ENCODE results near the gene FAM117A. TPM values are rescaled to one million over a fixed set of nuclear protein-coding genes. Genes with fewer than 3 reads are reported as not detected.

FAM117A gene, protein sequence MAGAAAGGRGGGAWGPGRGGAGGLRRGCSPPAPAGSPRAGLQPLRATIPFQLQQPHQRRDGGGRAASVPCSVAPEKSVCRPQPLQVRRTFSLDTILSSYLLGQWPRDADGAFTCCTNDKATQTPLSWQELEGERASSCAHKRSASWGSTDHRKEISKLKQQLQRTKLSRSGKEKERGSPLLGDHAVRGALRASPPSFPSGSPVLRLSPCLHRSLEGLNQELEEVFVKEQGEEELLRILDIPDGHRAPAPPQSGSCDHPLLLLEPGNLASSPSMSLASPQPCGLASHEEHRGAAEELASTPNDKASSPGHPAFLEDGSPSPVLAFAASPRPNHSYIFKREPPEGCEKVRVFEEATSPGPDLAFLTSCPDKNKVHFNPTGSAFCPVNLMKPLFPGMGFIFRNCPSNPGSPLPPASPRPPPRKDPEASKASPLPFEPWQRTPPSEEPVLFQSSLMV
- total RNA-seq (ENCODE audit: low replicate concordance), result 14.6 and 29.5 TPM in 2 replicates

- H3K9ac ChIP-seq, result peak within 1 kb of the TSS; percentile 64
- H3K36me3 ChIP-seq, result no peaks in the 10 kb centered on the region
- Mint-ChIP-seq H3K36me3 (no peaks in the 10 kb centered on the region), H3K27me3 (ENCODE audit: insufficient read depth, low read depth) (peaks cover 5% of the 10 kb centered on the region), H3K9me3 (no peaks in the 10 kb centered on the region), H3K27ac (no peak within 1 kb of the TSS), H3K4me3 (peak within 1 kb of the TSS; percentile 94), H3K4me1 (peaks cover 22% of the 10 kb centered on the region)
- H4K20me1 ChIP-seq (ENCODE audit: low read depth), result peaks cover 46% of the 10 kb centered on the region
- H3K79me2 ChIP-seq (ENCODE audit: low read depth), result peaks cover 48% of the 10 kb centered on the region
- peaks cover 20% of the 10 kb centered on the region for H3K27me3 ChIP-seq
- peaks cover 16% of the 10 kb centered on the region for H3K4me1 ChIP-seq
- no peaks in the 10 kb centered on the region for H3K9me3 ChIP-seq (ENCODE audit: low read depth)
- no peak for TF ChIP-seq EZH2 (IDR thresholded peaks at IDR 0.05)
- TF ChIP-seq CTCF (IDR thresholded peaks at IDR 0.05), result no peak
- no peak for TF ChIP-seq EZH2phosphoT487 (IDR thresholded peaks at IDR 0.05)
- peak within 1 kb of the TSS; percentile 98 for H3K4me3 ChIP-seq
- no peak within 1 kb of the TSS for H3K27ac ChIP-seq
- H2AFZ ChIP-seq (replicated peaks), result peak within 1 kb of the TSS; percentile 52
- peak within 1 kb of the TSS; percentile 94 for H3K4me2 ChIP-seq
- peak; percentile 99 for DNase-seq (ENCODE audit: low spot score)
- peaks cover 4% of the 10 kb centered on the region for H3F3A ChIP-seq (ENCODE audit: low read depth)
Measured at GRCh38 chr17:49763735-49764558, at the start of gene FAM117A. Gene FAM117A, minus strand, starts transcription at chr17:49764131. Its CDS starts 44 bp downstream, at chr17:49764087.

DNA sequence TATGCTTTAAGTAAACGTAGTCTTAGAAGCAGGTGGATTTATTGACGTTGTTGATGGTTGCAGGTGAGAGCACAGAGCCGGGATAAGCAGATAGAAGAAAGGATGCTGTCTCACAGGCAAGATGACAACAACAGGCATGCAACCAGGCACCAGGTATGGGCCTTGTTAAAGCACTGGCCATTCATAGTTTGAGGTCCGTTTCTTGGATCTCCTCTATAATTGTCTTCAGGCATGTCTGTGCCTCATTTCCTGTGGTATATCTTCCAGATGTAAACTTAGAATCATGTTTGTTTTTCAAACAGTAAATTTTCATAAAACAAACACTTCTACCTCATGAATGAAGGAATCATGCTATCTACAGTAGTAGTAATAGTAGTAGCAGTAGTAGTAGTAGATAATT is 45.1 kb upstream of the FAM117A start:
- Histone ChIP-seq H3K4me3 (no peak overlapping the region), H3F3A (ENCODE audit: low read depth) (peaks cover 13% of the 10 kb centered on the region), H3K4me1 (peaks cover 3% of the 10 kb centered on the region), H4K20me1 (ENCODE audit: low read depth) (no peaks in the 10 kb centered on the region), H3K79me2 (ENCODE audit: low read depth) (peaks cover 83% of the 10 kb centered on the region), H3K27me3 (no peaks in the 10 kb centered on the region), H2AFZ (replicated peaks) (no peak overlapping the region), H3K27ac (no peak overlapping the region), H3K9ac (no peak overlapping the region), H3K36me3 (peaks cover 19% of the 10 kb centered on the region), H3K9me3 (ENCODE audit: low read depth) (no peaks in the 10 kb centered on the region), H3K4me2 (no peak overlapping the region)
- Mint-ChIP-seq H3K4me3 (no peak overlapping the region), H3K36me3 (peaks cover 30% of the 10 kb centered on the region), H3K27ac (no peak overlapping the region), H3K27me3 (ENCODE audit: insufficient read depth, low read depth) (no peaks in the 10 kb centered on the region), H3K4me1 (peaks cover under 1% of the 10 kb centered on the region), H3K9me3 (no peaks in the 10 kb centered on the region)
- no peak for DNase-seq (ENCODE audit: low spot score)
- TF ChIP-seq CTCF (IDR thresholded peaks at IDR 0.05) (no peak), EZH2phosphoT487 (IDR thresholded peaks at IDR 0.05) (no peak), EZH2 (IDR thresholded peaks at IDR 0.05) (no peak)

DNA sequence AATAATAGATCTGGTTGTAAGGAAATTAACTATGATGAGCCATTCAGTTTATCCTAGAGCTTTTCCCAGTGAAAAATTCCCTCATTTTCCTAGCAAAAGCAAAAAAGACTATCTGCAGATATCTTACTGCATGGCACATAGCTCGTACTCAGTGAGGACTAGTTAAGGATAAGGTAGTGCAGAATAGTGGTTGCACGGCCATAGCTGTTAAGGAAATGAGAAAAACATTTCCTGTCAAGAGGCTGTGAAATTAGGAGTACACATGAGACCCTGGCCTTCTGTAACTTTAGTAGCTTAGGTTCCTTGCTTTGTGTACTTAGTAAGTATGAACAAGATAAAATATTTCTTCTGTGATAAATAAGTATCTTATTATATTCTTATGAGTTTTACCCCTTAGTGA is 34.8 kb upstream of the FAM117A start:
- Histone ChIP-seq H3K27me3 (no peaks in the 10 kb centered on the region), H3K4me1 (no peaks in the 10 kb centered on the region), H3K4me3 (no peak overlapping the region), H3K9me3 (ENCODE audit: low read depth) (no peaks in the 10 kb centered on the region), H3K4me2 (no peak overlapping the region), H3K9ac (no peak overlapping the region), H3K27ac (no peak overlapping the region), H3F3A (ENCODE audit: low read depth) (no peaks in the 10 kb centered on the region), H4K20me1 (ENCODE audit: low read depth) (peaks cover 33% of the 10 kb centered on the region), H3K36me3 (peaks cover 4% of the 10 kb centered on the region), H3K79me2 (ENCODE audit: low read depth) (peaks cover 84% of the 10 kb centered on the region), H2AFZ (replicated peaks) (no peak overlapping the region)
- H3K27me3 Mint-ChIP-seq (ENCODE audit: insufficient read depth, low read depth), result peaks cover 4% of the 10 kb centered on the region
- no peaks in the 10 kb centered on the region for H3K9me3 Mint-ChIP-seq
- H3K36me3 Mint-ChIP-seq, result peaks cover 29% of the 10 kb centered on the region
- no peaks in the 10 kb centered on the region for H3K4me1 Mint-ChIP-seq
- DNase-seq (ENCODE audit: low spot score), result no peak
- H3K27ac Mint-ChIP-seq, result no peak overlapping the region
- TF ChIP-seq EZH2phosphoT487 (IDR thresholded peaks at IDR 0.05) (no peak), CTCF (IDR thresholded peaks at IDR 0.05) (no peak), EZH2 (IDR thresholded peaks at IDR 0.05) (no peak)
- no peak overlapping the region for H3K4me3 Mint-ChIP-seq
